Breast epithelium (tissue), 3 donors: ENCODE measurements around the gene AUH.
"Not testable (repeated sequence)": the region's sequence is repeated elsewhere in the genome, so short reads cannot be mapped to it uniquely, and the experiment has no call there.

Source experiments
- POLR2A ChIP-seq: fragments of 450-650 bp; IDR thresholded peaks from one replicate; pipeline ENCODE4 v1.6.1; 2016; ENCODE audit warnings: antibody characterized with exemption, mild to moderate bottlenecking, moderate library complexity
- TF ChIP-seq, protein P1 (sequence below), 3 donors: fragments of 450-650 bp; IDR thresholded peaks; one replicate each; pipeline ENCODE4 v1.5.1; 2016 to 2017; ENCODE audit warnings: antibody characterized with exemption in 3 of 3, mild to moderate bottlenecking in 3 of 3, moderate library complexity in 3 of 3

DNA sequence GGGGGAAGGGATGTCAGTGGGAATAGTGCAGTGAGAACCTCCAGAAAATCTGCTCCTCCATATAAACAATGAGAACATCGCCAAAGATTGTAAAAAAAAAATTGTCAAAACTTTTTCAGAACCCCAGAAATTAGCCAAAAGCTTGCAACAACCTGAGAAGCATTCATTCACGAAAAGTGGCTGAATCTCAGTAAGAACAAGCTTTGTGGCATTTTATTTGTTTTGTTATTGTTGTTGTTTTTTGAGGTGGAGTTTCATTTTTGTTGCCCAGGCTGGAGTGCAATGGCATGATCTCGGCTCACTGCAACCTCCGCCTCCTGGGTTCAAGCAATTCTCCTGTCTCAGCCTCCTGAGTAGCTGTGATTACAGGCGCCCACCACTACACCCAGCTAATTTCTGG lies 162.8 kb downstream of the AUH start:
- TF ChIP-seq, protein P1, sequence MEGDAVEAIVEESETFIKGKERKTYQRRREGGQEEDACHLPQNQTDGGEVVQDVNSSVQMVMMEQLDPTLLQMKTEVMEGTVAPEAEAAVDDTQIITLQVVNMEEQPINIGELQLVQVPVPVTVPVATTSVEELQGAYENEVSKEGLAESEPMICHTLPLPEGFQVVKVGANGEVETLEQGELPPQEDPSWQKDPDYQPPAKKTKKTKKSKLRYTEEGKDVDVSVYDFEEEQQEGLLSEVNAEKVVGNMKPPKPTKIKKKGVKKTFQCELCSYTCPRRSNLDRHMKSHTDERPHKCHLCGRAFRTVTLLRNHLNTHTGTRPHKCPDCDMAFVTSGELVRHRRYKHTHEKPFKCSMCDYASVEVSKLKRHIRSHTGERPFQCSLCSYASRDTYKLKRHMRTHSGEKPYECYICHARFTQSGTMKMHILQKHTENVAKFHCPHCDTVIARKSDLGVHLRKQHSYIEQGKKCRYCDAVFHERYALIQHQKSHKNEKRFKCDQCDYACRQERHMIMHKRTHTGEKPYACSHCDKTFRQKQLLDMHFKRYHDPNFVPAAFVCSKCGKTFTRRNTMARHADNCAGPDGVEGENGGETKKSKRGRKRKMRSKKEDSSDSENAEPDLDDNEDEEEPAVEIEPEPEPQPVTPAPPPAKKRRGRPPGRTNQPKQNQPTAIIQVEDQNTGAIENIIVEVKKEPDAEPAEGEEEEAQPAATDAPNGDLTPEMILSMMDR (IDR thresholded peaks at IDR 0.05), result not testable (repeated sequence)
- not testable (repeated sequence) for TF ChIP-seq POLR2A
